Natural killer cell (primary cell): ENCODE measurements around the gene IP6K3. TPM values are rescaled to one million over a fixed set of nuclear protein-coding genes. Genes with fewer than 3 reads are reported as not detected.

ENCODE experiments used
- ATAC-seq, 3 donors: fragments of 150-1000 bp in 2 of 3; fragments of 200-7000 bp in 1 of 3; cut with Tn5 transposase; 1 replicate in 1 of 3; 2 replicates in 2 of 3; pipeline ENCODE4 v1.10.0; 2021; ENCODE audit warnings: mild to moderate bottlenecking in 2 of 3, moderate library complexity in 2 of 3
- DNase-seq, 2 donors: peaks; one replicate each; pipeline versions ENCODE4 v3.0.0 to v3.0.0-alpha.2; 2013 to 2021; ENCODE audit warnings: mixed read lengths in 1 of 2
- H3K27ac ChIP-seq: one replicate; pipeline ENCODE4 v1.5.1; 2013; ENCODE audit warnings: mild to moderate bottlenecking, low read length
- H3K27me3 ChIP-seq: one replicate; pipeline ENCODE4 v1.6.1; 2013; ENCODE audit warnings: low read length; ENCODE audit not compliant: control insufficient read depth, insufficient read depth
- H3K36me3 ChIP-seq: one replicate; pipeline ENCODE4 v1.6.1; 2013; ENCODE audit warnings: low read length; ENCODE audit not compliant: control insufficient read depth, insufficient read depth
- H3K4me1 ChIP-seq: one replicate; pipeline ENCODE4 v1.6.1; 2013; ENCODE audit warnings: low read length; ENCODE audit not compliant: control insufficient read depth, insufficient read depth
- H3K4me3 ChIP-seq: one replicate; pipeline ENCODE4 v1.5.1; 2013; ENCODE audit warnings: low read length
- H3K9me3 ChIP-seq: one replicate; pipeline ENCODE4 v1.6.1; 2013; ENCODE audit warnings: low read length; ENCODE audit not compliant: control insufficient read depth, insufficient read depth
- H3K27ac Mint-ChIP-seq, 2 donors: one replicate each; pipeline ENCODE4 v1.8.0; 2022; ENCODE audit warnings: mild to moderate bottlenecking in 2 of 2, mixed read lengths in 2 of 2, moderate library complexity in 1 of 2
- H3K27me3 Mint-ChIP-seq, 2 donors: one replicate each; pipeline ENCODE4 v1.8.0; 2022; ENCODE audit warnings: low read depth in 2 of 2, mixed read lengths in 2 of 2
- H3K36me3 Mint-ChIP-seq: one replicate; pipeline ENCODE4 v1.8.0; 2022; ENCODE audit warnings: mixed read lengths
- H3K4me1 Mint-ChIP-seq, 2 donors: one replicate each; pipeline ENCODE4 v1.8.0; 2022; ENCODE audit warnings: mixed read lengths in 2 of 2
- H3K4me3 Mint-ChIP-seq: one replicate; pipeline ENCODE4 v1.8.0; 2022; ENCODE audit warnings: mild to moderate bottlenecking, moderate library complexity, mixed read lengths
- H3K9me3 Mint-ChIP-seq, 2 donors: one replicate each; pipeline ENCODE4 v1.8.0; 2022; ENCODE audit warnings: mixed read lengths in 2 of 2
- CTCF ChIP-seq: fragments of 200-600 bp; IDR thresholded peaks from one replicate; pipeline ENCODE4 v1.8.0; 2022; ENCODE audit warnings: antibody characterized with exemption
- WGBS: methylation state at CpG from one replicate; pipeline ENCODE4 v1.1.7; 2013; ENCODE audit warnings: missing lambda C conversion rate; ENCODE audit not compliant: insufficient coverage; 5-methylcytosine and 5-hydroxymethylcytosine counted together
- intact Hi-C: fragments of 100-400 bp; cut with micrococcal nuclease; formaldehyde crosslinking; loops from one replicate; pipeline ENCODE4 v1.14.2; 2022
- total RNA-seq, 4 donors: library from RNA; stranded (reverse); fragments of 120-200 nt in 1 of 4; gene quantifications; one replicate each; pipeline versions ENCODE4 v1.2.3 to v1.2.4, GENCODE V29; 2013 to 2022

Gene IP6K3
- total RNA-seq, 3 donors from 2014 or later (not counting 1 experiment from before 2014, with no cell fraction given), result not detected

GRCh38 chr6:33696548-33697518, 49.9 kb downstream of the IP6K3 start:
- Histone ChIP-seq H3K4me3 (no peak overlapping the region), H3K27ac (peak overlapping the region; percentile 83), H3K4me1 (peaks cover 62% of the 10 kb centered on the region), H3K9me3 (no peaks in the 10 kb centered on the region), H3K27me3 (no peaks in the 10 kb centered on the region), H3K36me3 (peaks cover 40% of the 10 kb centered on the region)
- 26% methylated on average over 15 of the region's 15 CpGs for WGBS
- H3K9me3 Mint-ChIP-seq, result no peaks in the 10 kb centered on the region
- peak in 1 of 2 donors; percentile 71 for DNase-seq
- H3K4me3 Mint-ChIP-seq, result peak overlapping the region; percentile 42
- peaks cover 27 to 37% of the 10 kb centered on the region in 2 donors for H3K4me1 Mint-ChIP-seq
- no peak for ATAC-seq
- no peak for TF ChIP-seq CTCF
- intact Hi-C loops, result no loop called here
- peak overlapping the region; percentile 96 to 98 for H3K27ac Mint-ChIP-seq
- H3K36me3 Mint-ChIP-seq, result no peaks in the 10 kb centered on the region
- no peaks in the 10 kb centered on the region for H3K27me3 Mint-ChIP-seq

GRCh38 chr6:33696076-33696475, 50.6 kb downstream of the IP6K3 start:
- H3K4me3 Mint-ChIP-seq, result no peak overlapping the region
- Histone ChIP-seq H3K36me3 (peaks cover 47% of the 10 kb centered on the region), H3K9me3 (no peaks in the 10 kb centered on the region), H3K4me3 (no peak overlapping the region), H3K27ac (peak overlapping the region; percentile 83), H3K27me3 (no peaks in the 10 kb centered on the region), H3K4me1 (peaks cover 64% of the 10 kb centered on the region)
- no peaks in the 10 kb centered on the region for H3K27me3 Mint-ChIP-seq
- H3K27ac Mint-ChIP-seq, result peak overlapping the region; percentile 96 to 98
- intact Hi-C loops, result no loop called here
- H3K4me1 Mint-ChIP-seq, result peaks cover 27 to 37% of the 10 kb centered on the region in 2 donors
- no peaks in the 10 kb centered on the region for H3K36me3 Mint-ChIP-seq
- WGBS, result 95% methylated on average over 9 of the region's 10 CpGs
- ATAC-seq (no peak), DNase-seq (no peak)
- no peaks in the 10 kb centered on the region for H3K9me3 Mint-ChIP-seq
- TF ChIP-seq CTCF, result no peak

- Mint-ChIP-seq H3K4me3 (no peak overlapping the region), H3K27ac (peak overlapping the region; percentile 96 to 98), H3K4me1 (peaks cover 27 to 36% of the 10 kb centered on the region in 2 donors), H3K9me3 (no peaks in the 10 kb centered on the region), H3K36me3 (no peaks in the 10 kb centered on the region), H3K27me3 (no peaks in the 10 kb centered on the region)
- DNase-seq (no peak), ATAC-seq (no peak)
- 91% methylated on average over 16 of the region's 16 CpGs for WGBS
- Histone ChIP-seq H3K4me1 (peaks cover 62% of the 10 kb centered on the region), H3K4me3 (no peak overlapping the region), H3K36me3 (peaks cover 53% of the 10 kb centered on the region), H3K27me3 (no peaks in the 10 kb centered on the region), H3K9me3 (no peaks in the 10 kb centered on the region), H3K27ac (peak overlapping the region; percentile 83)
- intact Hi-C loops, result no loop called here
- TF ChIP-seq CTCF, result no peak
Observed at GRCh38 chr6:33695451-33695887, 51.2 kb downstream of the IP6K3 start.
